ENCODE data around the gene PSMB7.

- TF ChIP-seq CTCF (conservative IDR thresholded peaks at IDR 0.05; ENCODE audit: low read depth, low read length) (no peak), POLR2A (IDR thresholded peaks at IDR 0.05; ENCODE audit: low read depth, low read length) (no peak), MXI1 (IDR thresholded peaks at IDR 0.05; ENCODE audit: borderline replicate concordance, low read depth, low read length) (no peak), FOS (IDR thresholded peaks at IDR 0.05; ENCODE audit: low read depth, low read length) (no peak), SMC3 (IDR thresholded peaks at IDR 0.05; ENCODE audit: low read depth, low read length) (no peak), MAFK (IDR thresholded peaks at IDR 0.05; ENCODE audit: low read depth, low read length) (no peak), USF2 (IDR thresholded peaks at IDR 0.05; ENCODE audit: low read depth, low read length) (no peak), NFE2L2 (IDR thresholded peaks at IDR 0.05; ENCODE audit: low read depth, low read length) (no peak), RFX5 (IDR thresholded peaks at IDR 0.05; ENCODE audit: low read depth, low read length) (no peak), MAZ (IDR thresholded peaks at IDR 0.05; ENCODE audit: borderline replicate concordance, low read depth, low read length) (no peak), ELK1 (IDR thresholded peaks at IDR 0.05; ENCODE audit: borderline replicate concordance, low read depth, low read length) (no peak), CEBPB (IDR thresholded peaks at IDR 0.05; ENCODE audit: low read depth, low read length) (no peak)
Measured at GRCh38 chr9:124423591-124423990, 8.3 kb upstream of the PSMB7 start.
